ENCODE measurements around the gene ALDH1L1. TPM values are rescaled to one million over a fixed set of nuclear protein-coding genes. Genes with fewer than 3 reads are reported as not detected.

The ALDH1L1 gene
- total RNA-seq, 1 experiment from 2014 or later, result 0.36 TPM

- CTCF ChIA-PET, result interaction anchor here (0.6 to 0.9 kb wide), 2 partner anchors 11 to 90 kb away, joined by 3 to 7 read pairs; no protein-coding TSS in a partner anchor
- POLR2A ChIA-PET, result interaction anchor here (0.5 kb wide), 1 partner anchor 1272 kb away, joined by 3 read pairs; no protein-coding TSS in a partner anchor
- no TSS peak for BruUV-seq (replicated peaks)
- Histone ChIP-seq H3K27me3 (ENCODE audit: control insufficient read depth, insufficient read depth, low read length) (peaks cover 16% of the 10 kb centered on the region), H3K36me3 (ENCODE audit: control insufficient read depth, insufficient read depth, low read length) (no peaks in the 10 kb centered on the region), H3K4me3 (ENCODE audit: low read depth in 2 of 2, low read length in 2 of 2) (no peak overlapping the region), H3K27ac (ENCODE audit: low read length) (no peak overlapping the region), H3K4me1 (ENCODE audit: control insufficient read depth, insufficient read depth, low read length) (no peaks in the 10 kb centered on the region), H3K9me3 (ENCODE audit: control insufficient read depth, insufficient read depth, low read depth, low read length) (no peaks in the 10 kb centered on the region)
- ATAC-seq, result no peak
- intact Hi-C loops (cut with micrococcal nuclease; ENCODE audit: unreplicated experiment) (no loop called here), in situ Hi-C loops (cut with HindIII; ENCODE audit: low pct_unique_long_range_greater_than_20kb, low sequenced_read_pairs) (no loop called here)
- no peak for DNase-seq (ENCODE audit: low read depth, low spot score)
- no peak for TF ChIP-seq REST (IDR thresholded peaks at IDR 0.05; ENCODE audit: insufficient read depth in 1 of 2, low read depth in 2 of 2, low read length in 1 of 2)
- no peak for TF ChIP-seq TCF7L2 (IDR thresholded peaks at IDR 0.05; ENCODE audit: low read depth, low read length)
- TF ChIP-seq POLR2AphosphoS5 (IDR thresholded peaks at IDR 0.05; ENCODE audit: low read depth, low read length), result no peak
- no peak for TF ChIP-seq CTCF (IDR thresholded peaks at IDR 0.05)
- TF ChIP-seq SIN3A (IDR thresholded peaks at IDR 0.05; ENCODE audit: borderline replicate concordance, insufficient read depth, low read depth, low read length), result no peak
Measured at GRCh38 chr3:126121074-126121473, 59.3 kb downstream of the ALDH1L1 start.

DNA sequence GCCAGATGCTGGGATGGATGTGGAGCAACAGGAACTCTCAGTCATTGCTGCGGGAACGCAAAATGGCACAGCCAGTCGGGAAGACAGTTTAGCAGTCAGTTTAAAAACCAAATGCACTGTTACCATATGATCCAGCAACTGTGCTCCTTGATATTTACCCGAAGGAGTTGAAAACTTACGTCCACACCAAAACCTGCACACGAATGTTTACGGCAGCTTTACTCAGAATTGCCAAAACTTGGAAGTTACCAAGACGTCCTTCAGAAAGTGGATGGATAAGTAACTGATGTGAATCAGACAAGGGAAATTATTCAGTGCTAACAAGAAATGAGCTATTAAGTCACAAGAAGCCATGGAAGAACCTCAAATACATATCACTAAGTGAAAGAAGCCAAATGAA, 60.4 kb downstream of the ALDH1L1 start:
- H3K27me3 ChIP-seq (ENCODE audit: control insufficient read depth, insufficient read depth, low read length), result peaks cover 16% of the 10 kb centered on the region
- H3K27ac ChIP-seq (ENCODE audit: low read length), result no peak overlapping the region
- no peak for DNase-seq (ENCODE audit: low read depth, low spot score)
- no TSS peak for BruUV-seq (replicated peaks)
- CTCF ChIA-PET, result no interaction called here
- no peak overlapping the region for H3K4me3 ChIP-seq (ENCODE audit: low read depth in 2 of 2, low read length in 2 of 2)
- in situ Hi-C loops (cut with HindIII; ENCODE audit: low pct_unique_long_range_greater_than_20kb, low sequenced_read_pairs), result no loop called here
- H3K36me3 ChIP-seq (ENCODE audit: control insufficient read depth, insufficient read depth, low read length), result no peaks in the 10 kb centered on the region
- intact Hi-C loops (cut with micrococcal nuclease; ENCODE audit: unreplicated experiment), result no loop called here
- no peaks in the 10 kb centered on the region for H3K4me1 ChIP-seq (ENCODE audit: control insufficient read depth, insufficient read depth, low read length)
- no peaks in the 10 kb centered on the region for H3K9me3 ChIP-seq (ENCODE audit: control insufficient read depth, insufficient read depth, low read depth, low read length)
- no peak for ATAC-seq
- TF ChIP-seq REST (IDR thresholded peaks at IDR 0.05; ENCODE audit: insufficient read depth in 1 of 2, low read depth in 2 of 2, low read length in 1 of 2), result no peak
- TF ChIP-seq TCF7L2 (IDR thresholded peaks at IDR 0.05; ENCODE audit: low read depth, low read length), result no peak
- TF ChIP-seq CTCF (IDR thresholded peaks at IDR 0.05), result no peak
- TF ChIP-seq POLR2AphosphoS5 (IDR thresholded peaks at IDR 0.05; ENCODE audit: low read depth, low read length), result no peak
- TF ChIP-seq SIN3A (IDR thresholded peaks at IDR 0.05; ENCODE audit: borderline replicate concordance, insufficient read depth, low read depth, low read length), result no peak
- POLR2A ChIA-PET, result no interaction called here
